HG02970 (cell line): Measurements from ENCODE around the gene TMEM79.

Source experiments
- ATAC-seq: cut with Tn5 transposase; IDR thresholded peaks from one replicate; pipeline ENCODE4 v1.9.1; 2021; ENCODE audit warnings: mild to moderate bottlenecking, moderate library complexity, moderate number of reproducible peaks; ENCODE audit not compliant: unreplicated experiment, low FRiP score

The TMEM79 gene

DNA sequence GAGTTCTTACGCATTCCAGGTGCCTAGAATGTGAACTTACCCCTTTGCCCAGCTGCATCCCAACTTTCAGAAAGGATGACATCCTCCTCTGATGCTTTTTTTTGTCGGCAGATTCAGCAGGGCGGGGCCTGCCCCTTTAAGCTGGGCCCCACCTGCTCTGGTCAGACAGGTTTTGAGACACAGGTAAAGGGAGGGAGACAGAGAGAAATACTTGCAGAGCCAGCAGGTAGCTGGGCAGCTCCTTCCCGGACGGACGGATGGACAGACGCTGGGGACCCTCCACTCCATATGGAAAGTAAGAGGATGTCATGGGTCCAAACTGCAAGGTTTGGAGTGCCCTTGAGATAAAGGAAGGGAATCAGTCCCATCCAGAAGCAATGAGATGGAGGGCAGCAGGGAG is at the start of gene TMEM79:
Gene TMEM79 (plus strand): TSS at position 214 of the 400 bp plus-strand sequence. CDS start 902 bp downstream, outside the sequence.
- ATAC-seq: no peak

DNA sequence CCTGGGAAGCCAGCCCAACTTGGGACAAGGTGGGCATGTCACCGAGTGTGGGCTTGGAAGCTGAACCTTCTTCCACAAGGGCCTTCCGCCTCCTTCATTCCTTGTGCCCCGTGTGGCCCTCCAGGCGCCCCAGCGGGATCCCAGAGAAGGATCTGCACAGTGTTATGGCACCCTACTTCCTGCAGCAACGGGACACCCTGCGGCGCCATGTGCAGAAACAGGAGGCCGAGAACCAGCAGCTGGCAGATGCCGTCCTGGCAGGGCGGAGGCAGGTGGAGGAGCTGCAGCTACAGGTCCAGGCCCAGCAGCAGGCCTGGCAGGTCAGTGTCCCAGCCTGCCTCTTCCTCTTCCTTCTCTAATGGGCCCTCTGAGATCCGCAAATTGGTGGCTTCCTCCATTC is 48.0 kb upstream of the TMEM79 start:
- no peak for ATAC-seq

- no peak for ATAC-seq
Measured at GRCh38 chr1:156238248-156238647, 45.9 kb upstream of the TMEM79 start.

- no peak for ATAC-seq
Measured at GRCh38 chr1:156241311-156241811, 42.8 kb upstream of the TMEM79 start.

DNA sequence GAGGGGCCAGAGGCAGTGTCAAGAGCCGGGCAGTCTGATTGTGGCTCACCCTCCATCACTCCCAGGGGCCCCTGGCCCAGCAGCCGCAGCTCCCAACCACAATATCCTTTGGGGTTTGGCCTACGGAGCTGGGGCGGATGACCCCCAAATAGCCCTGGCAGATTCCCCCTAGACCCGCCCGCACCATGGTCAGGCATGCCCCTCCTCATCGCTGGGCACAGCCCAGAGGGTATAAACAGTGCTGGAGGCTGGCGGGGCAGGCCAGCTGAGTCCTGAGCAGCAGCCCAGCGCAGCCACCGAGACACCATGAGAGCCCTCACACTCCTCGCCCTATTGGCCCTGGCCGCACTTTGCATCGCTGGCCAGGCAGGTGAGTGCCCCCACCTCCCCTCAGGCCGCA is 42.2 kb upstream of the TMEM79 start, which contains the start of gene BGLAP:
Gene BGLAP (plus strand): TSS at position 259 of the 400 bp plus-strand sequence. CDS start 48 bp downstream, at position 307.
- no peak for ATAC-seq

GRCh38 chr1:156242738-156243137 is 41.4 kb upstream of the TMEM79 start:
- no peak for ATAC-seq

DNA sequence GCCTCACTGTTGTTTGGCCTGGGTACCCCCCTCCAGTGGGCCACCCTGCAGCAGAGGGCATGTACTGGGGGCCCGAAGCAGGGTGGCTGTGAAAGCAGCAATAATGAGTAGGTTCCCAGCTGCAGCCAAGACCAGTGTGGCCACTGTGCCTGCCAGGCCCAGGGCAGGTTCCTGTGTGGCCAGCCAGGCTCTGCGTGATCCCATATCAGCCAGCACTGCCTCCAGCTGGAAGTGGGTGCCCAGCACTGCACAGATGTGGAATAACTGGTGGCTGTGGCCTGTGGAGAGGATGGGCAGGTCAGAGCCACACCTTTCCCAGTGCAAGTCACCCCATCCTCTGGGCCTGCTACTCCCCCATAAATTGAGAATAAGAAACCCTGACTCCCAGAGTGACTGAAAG is 40.0 kb upstream of the TMEM79 start:
- ATAC-seq: no peak

DNA sequence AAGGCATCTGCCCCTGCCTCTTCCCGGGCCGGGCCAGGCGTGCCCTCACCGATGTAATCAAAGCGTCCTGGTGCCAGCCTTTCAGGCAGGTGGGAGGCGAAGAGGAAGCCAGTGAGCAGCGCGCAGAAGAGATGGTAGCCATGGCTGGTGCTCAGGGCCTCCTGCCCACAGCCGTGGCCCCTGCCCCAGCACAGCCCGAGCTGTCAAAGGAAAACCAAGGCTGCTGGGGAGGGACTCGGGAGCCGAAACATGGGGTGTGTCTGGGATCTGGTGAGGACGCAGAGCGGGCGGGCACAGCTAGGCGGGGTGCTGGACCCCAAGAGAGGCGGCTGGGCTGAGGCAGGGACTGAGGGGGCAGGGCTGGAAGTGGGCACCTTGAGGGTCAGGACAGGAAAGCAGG is 39.4 kb upstream of the TMEM79 start:
- ATAC-seq: no peak

GRCh38 chr1:156245451-156246232 is 38.5 kb upstream of the TMEM79 start:
- ATAC-seq: no peak

DNA sequence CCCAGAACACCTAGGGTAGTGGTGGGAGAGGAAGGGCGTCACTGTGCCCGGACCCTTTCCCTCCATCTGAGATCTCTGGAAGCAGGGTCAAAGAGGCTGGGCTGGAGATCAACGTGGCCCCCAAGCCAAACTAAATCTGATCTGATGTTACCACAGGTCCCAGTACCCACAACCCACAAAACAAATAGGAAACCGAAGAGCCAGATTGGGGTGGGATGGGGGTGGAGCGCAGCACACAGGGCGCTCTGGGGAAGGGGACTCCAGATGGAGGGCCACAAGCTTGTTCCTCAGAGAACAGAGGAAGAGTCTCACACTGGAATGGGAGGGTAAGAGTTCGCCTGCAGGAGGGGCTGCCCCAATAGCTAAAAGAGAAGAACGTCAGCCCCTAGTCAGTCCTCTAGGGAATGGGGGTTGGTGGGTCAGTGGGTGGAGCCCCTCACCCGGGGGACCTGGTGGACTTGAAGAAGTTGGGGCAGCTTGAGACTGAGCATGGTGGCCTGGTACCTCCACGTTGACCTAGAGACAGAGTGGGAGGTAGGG is 37.8 kb upstream of the TMEM79 start:
- no peak for ATAC-seq

- ATAC-seq: no peak
Measured at GRCh38 chr1:156246781-156247459, 37.2 kb upstream of the TMEM79 start.

GRCh38 chr1:156247460-156248322 is 36.4 kb upstream of the TMEM79 start, which contains the start of gene PAQR6:
Gene PAQR6 (minus strand): TSS chr1:156248056. CDS start chr1:156246731, 1,325 bp downstream.
- ATAC-seq: no peak

DNA sequence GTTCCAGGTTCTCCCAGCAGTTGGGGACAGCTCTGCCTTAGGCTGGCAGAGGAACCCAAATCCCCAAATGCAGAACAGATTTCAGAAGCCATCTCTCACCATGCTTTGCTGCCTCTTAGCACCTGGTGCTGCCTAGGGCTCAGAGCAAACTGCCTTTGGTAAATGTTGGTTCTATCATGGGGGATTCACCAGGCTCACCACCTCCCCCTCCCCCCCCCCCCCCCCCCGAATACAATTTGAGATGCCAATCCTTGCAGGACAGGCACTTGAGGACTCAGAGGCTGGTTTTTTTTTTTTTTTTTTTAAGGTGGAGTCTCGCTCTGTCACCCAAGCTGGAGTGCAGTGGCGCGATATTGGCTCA is 35.8 kb upstream of the TMEM79 start:
- ATAC-seq: no peak

GRCh38 chr1:156249593-156249992 is 34.5 kb upstream of the TMEM79 start:
- ATAC-seq: no peak

DNA sequence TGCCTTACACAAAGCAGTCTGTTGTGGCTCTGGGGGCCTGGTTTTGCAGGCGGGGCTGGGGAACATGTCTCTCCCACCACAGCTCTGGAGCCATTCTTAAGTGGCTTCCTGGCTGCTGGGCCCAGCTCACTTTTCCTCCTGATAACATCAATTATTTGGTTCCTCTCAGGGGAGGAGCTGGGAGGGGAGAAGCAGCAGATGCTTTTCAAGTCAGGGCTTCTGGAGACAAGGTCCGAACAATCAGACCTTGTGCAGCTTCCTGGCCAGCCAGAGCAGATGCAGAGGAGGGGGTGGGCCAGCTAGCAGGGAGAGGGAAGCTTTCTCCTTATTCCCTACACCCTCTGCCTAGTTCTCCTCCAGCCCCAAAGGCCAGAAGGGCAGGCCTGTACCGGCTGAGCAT is 32.6 kb upstream of the TMEM79 start:
- no peak for ATAC-seq

DNA sequence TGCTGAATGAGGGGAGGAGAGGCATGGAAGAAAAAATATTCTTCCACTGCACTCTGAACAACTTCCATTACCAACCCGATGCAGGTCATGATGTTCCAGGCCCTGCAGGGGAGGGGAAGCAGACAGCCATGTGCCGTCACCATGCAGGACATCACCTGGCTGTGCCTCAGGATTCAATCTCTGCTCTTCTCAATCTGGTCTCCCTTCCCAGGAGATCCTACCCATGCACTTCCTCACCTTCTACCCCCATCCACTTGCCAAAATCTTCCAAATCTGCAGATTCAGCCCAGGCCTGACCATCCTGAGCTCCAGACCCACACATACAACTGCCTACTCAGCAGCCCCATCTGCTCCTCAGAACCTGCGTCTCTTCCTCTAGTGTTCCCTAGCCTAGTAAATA is 30.5 kb upstream of the TMEM79 start:
- no peak for ATAC-seq

DNA sequence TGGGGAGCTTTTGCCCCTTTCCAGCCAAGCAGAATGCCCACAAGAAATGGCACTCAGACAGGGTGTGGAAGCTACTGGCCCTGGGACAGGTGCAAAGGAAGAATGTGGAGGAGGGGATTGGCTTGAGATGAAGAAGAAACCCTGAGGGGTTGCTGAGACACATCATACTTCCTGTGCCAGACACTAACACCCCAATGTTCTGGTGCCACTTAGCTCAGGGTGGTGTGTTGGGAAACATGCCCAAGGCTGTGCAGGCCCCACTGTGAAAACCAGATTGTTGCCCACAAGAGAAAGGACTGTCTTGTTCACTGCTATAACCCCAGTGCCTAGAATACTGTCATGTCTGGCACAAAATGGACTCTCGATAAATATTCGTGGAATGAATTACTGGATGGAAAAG is 26.4 kb upstream of the TMEM79 start:
- no peak for ATAC-seq

DNA sequence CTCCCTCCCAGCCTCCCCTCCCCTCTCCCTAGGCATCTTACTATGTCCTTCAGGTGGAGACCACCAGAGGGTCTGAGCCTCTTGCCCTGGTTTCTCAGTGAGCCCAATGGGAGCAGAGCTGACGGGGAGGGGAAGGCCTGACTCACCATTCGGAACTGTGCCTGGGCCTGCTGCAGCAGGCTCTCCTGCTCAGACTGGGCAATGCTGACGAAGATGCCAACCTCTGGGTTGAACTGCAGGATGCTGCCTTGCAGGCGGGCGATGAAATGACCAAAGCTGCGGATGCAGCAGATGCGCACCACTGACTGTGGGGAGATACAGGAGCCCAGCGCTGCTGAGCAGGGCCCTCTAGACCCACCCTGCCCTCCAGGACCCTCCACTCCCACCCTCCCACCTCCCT is 25.3 kb upstream of the TMEM79 start:
- ATAC-seq: no peak

GRCh38 chr1:156259805-156260204 is 24.3 kb upstream of the TMEM79 start:
- no peak for ATAC-seq

DNA sequence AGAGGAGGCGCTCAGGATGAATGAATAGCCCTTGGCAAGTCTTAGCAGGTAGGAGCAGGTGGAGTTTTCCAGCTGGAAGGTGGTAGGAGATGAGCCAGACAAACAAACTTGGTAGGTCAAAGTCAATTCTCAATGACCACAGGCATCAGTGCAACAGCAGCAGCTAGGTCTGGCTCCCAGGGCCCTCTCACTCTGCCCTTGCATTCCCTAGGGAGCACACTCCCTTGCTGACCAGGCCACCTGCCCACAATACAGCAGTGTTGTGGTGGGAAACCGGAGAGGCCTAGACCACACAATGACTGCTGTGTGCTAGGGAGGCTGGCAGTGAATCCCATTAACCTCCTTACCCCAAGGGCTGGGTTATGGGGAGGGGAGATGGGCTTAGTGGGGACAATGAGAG is 23.2 kb upstream of the TMEM79 start:
- ATAC-seq: no peak
